ENCODE data around the gene ATOH8. TPM values are rescaled to one million over a fixed set of nuclear protein-coding genes. Genes with fewer than 3 reads are reported as not detected.

The ATOH8 gene
- total and polyA plus RNA-seq, 11 donors: 11.8 to 103 (median 19.0) TPM

- peak; percentile 30 to 47 (median 36) for ATAC-seq
- Histone ChIP-seq H3K36me3 (no peaks in the 10 kb centered on the region), H3K27ac (peak overlapping the region; percentile 62 to 99 (median 87)), H3K4me3 (no peak overlapping the region), H3K27me3 (no peaks in the 10 kb centered on the region), H3K4me1 (peaks cover 8 to 89% (median 67%) of the 10 kb centered on the region in 12 donors), H3K9me3 (no peaks in the 10 kb centered on the region)
- intact Hi-C loops (cut with DNase I): no loop called here
- TF ChIP-seq CTCF (IDR thresholded peaks at IDR 0.05) (no peak), POLR2A (IDR thresholded peaks at IDR 0.05) (no peak)
- WGBS, 4 donors: 50 to 84% (median 64%) methylated on average over 9 of the region's 9 CpGs
- DNase-seq: peak in 3 of 5 donors; percentile 65 to 72 (median 67)
Measured at GRCh38 chr2:85741211-85741832, 12.5 kb upstream of the ATOH8 start.

GRCh38 chr2:85741833-85742455 lies 11.8 kb upstream of the ATOH8 start:
- intact Hi-C loops (cut with DNase I): no loop called here
- peak; percentile 61 to 70 (median 68) for DNase-seq
- Histone ChIP-seq H3K27ac (peak overlapping the region; percentile 62 to 99 (median 87)), H3K9me3 (no peaks in the 10 kb centered on the region), H3K36me3 (no peaks in the 10 kb centered on the region), H3K27me3 (no peaks in the 10 kb centered on the region), H3K4me3 (peak overlapping the region in 1 of 12 donors; percentile 25), H3K4me1 (peaks cover 8 to 85% (median 64%) of the 10 kb centered on the region in 12 donors)
- TF ChIP-seq POLR2A (IDR thresholded peaks at IDR 0.05) (no peak), CTCF (IDR thresholded peaks at IDR 0.05) (no peak)
- ATAC-seq: peak; percentile 34 to 69 (median 53)
- WGBS, 4 donors: 22 to 30% (median 26%) methylated on average over 19 of the region's 19 CpGs

- H3K9me3 ChIP-seq: no peaks in the 10 kb centered on the region
- H3K4me3 ChIP-seq: no peak overlapping the region
- intact Hi-C loops (cut with DNase I): no loop called here
- TF ChIP-seq POLR2A (IDR thresholded peaks at IDR 0.05): no peak
- no peak for TF ChIP-seq CTCF (IDR thresholded peaks at IDR 0.05)
- H3K27me3 ChIP-seq: no peaks in the 10 kb centered on the region
- DNase-seq: peak in 1 of 5 donors; percentile 57
- H3K27ac ChIP-seq: peak overlapping the region; percentile 42 to 92 (median 80)
- H3K36me3 ChIP-seq: no peaks in the 10 kb centered on the region
- peak in 2 of 4 donors; percentile 14 to 22 for ATAC-seq
- WGBS, 4 donors: 43 to 45% (median 44%) methylated on average over 10 of the region's 10 CpGs
- peaks cover 8 to 80% (median 61%) of the 10 kb centered on the region in 12 donors for H3K4me1 ChIP-seq
Measured at GRCh38 chr2:85743304-85743978, 10.3 kb upstream of the ATOH8 start.

GRCh38 chr2:85744055-85744454 lies 9.7 kb upstream of the ATOH8 start:
- no peak for ATAC-seq
- 39 to 51% (median 44%) methylated on average over 4 of the region's 4 CpGs for WGBS, 4 donors

More at GRCh38 chr2:85744055-85744454, 9.7 kb upstream of the ATOH8 start:
- intact Hi-C loops (cut with DNase I): no loop called here
- H3K36me3 ChIP-seq: no peaks in the 10 kb centered on the region
- no peaks in the 10 kb centered on the region for H3K9me3 ChIP-seq
- no peak for TF ChIP-seq CTCF (IDR thresholded peaks at IDR 0.05)
- no peak for TF ChIP-seq POLR2A (IDR thresholded peaks at IDR 0.05)
- no peak overlapping the region for H3K4me3 ChIP-seq
- peaks cover 12 to 82% (median 67%) of the 10 kb centered on the region in 12 donors for H3K4me1 ChIP-seq
- DNase-seq: no peak
- no peaks in the 10 kb centered on the region for H3K27me3 ChIP-seq
- H3K27ac ChIP-seq: peak overlapping the region in 10 of 12 donors; percentile 13 to 92 (median 78)

Measured in heart left ventricle (tissue), 16 donors.